Measurements from ENCODE around the gene SLC31A2.

The SLC31A2 gene

DNA sequence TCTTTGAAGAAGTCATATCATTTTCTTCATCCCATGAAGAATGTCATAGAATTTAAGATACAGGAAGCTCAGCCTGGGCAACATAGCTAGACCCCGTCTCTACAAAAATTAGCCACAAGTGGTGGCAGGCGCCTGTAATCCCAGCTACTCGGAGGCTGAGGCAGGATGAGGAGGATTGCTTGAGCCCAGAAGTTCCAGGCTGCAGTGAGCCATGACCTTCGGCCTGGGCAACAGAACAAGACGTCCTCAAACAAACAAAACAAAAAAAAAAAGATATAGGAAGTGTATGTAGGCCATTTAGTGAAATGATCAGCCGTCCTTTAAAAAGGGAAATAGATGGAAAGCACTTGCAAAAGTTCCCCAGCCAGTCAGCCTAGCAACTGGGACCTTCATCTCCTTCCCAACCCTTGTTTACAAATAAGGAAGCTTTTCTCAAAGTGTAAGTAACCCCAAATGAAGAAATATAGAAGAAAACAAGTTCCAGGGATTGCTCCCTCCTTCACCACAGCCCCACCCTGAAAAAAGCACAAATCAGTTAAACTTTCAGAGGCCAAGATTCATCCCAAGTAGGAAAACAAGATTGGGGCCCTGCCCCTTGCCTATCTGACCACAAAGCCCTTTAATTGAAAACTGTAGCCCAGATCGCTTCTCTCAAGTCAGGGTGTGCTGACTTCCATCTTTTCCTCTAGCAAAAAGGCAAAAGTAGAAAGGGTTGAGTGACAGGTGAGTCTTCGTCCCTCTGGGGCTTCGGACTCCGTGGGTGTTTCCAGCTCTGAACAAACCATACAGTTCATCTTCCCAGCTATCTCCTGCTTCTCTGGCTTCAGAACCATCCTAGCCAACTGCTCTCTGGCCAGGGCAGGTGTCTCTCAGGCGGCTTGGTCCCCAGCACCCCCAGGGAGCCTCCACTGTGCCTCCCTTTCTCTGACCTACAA, 1.2 kb downstream of the SLC31A2 start:
- DNase-seq (ENCODE audit: low spot score) = no peak

- DNase-seq (ENCODE audit: low spot score) = no peak
Measured at GRCh38 chr9:113152699-113153098, 1.9 kb downstream of the SLC31A2 start.

DNA sequence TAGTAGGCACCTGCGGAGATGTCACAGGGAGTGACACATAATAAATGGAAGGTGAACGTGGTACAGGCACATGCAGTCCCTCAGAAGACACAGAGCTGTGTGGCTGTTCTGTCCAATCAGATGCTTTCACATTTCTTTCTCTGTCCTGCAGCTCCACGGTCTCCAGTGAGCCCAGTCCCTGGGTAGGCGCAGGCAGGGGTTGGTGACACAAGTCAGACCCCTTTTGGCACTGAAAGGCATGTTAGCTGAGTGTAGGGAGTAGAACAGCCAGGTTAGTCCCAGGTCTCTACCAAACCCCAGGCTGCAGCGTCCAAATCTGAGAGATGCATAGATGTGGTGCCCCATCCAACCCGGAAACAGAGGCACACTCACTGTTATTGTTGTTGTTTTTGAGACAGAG, 2.8 kb downstream of the SLC31A2 start:
- no peak for DNase-seq (ENCODE audit: low spot score)

GRCh38 chr9:113154471-113154870, 3.7 kb downstream of the SLC31A2 start:
- DNase-seq (ENCODE audit: low spot score) = no peak

- DNase-seq (ENCODE audit: low spot score) = no peak
Measured at GRCh38 chr9:113154946-113155345, 4.1 kb downstream of the SLC31A2 start.

DNA sequence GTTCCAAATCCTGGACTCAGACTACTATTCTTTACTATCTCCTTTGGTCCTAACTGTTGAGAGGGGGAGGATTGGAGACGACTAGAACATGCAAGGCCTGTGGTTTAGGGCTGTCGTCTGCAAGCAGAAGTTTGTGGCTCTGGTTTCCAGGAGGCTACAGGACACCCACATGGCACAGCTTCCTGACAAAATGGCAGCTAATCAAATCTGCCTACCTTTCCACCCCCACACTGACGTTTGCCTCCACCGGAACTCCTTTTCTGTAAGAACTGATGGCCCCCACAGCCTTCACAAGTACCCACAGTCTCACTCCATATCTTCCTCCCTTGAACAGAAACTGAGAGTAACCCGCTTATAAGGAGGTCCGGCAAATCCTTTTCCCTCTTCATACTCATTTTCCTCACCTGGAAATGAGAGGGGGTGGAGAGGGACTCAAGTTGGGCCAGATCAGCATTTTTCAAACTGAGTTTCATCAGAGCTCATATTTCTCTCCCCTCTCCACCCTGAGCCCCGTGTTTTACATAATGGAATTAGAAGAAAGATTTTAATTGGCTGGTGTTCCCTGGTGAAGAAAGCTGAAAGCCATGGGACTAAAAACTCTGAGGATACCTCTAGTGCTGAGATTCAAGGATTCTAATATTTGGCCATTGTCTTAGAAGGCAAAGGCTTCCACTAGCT, 5.2 kb downstream of the SLC31A2 start:
- DNase-seq (ENCODE audit: low spot score) = no peak

- DNase-seq (ENCODE audit: low spot score) = no peak
Measured at GRCh38 chr9:113156880-113157279, 6.1 kb downstream of the SLC31A2 start.

- DNase-seq (ENCODE audit: low spot score) = no peak
Measured at GRCh38 chr9:113158446-113158845, 7.6 kb downstream of the SLC31A2 start.

GRCh38 chr9:113160571-113160970, 9.8 kb downstream of the SLC31A2 start:
- DNase-seq (ENCODE audit: low spot score) = no peak

DNA sequence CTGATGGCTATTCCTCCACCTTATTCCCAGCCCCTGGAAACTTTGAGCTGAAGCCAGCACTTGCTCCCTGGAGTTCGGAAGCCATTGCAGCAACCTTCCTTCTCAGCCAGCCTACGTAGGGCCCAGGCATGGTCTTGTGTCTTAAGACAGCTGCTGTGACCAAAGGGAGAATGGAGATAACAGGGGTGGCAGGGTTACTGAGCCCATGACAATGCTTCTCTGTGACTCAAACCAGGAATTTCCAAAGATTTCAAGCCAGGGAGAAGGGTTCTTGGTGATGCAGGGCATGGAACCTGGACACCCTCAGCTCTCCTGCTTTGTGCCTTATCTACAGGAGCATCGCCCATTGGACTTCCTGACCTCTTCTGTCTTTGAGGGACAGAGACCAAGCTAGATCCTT, 12.2 kb downstream of the SLC31A2 start:
- no peak for DNase-seq (ENCODE audit: low spot score)

GRCh38 chr9:113164536-113165300, 13.9 kb downstream of the SLC31A2 start:
- no peak for DNase-seq (ENCODE audit: low spot score)

DNA sequence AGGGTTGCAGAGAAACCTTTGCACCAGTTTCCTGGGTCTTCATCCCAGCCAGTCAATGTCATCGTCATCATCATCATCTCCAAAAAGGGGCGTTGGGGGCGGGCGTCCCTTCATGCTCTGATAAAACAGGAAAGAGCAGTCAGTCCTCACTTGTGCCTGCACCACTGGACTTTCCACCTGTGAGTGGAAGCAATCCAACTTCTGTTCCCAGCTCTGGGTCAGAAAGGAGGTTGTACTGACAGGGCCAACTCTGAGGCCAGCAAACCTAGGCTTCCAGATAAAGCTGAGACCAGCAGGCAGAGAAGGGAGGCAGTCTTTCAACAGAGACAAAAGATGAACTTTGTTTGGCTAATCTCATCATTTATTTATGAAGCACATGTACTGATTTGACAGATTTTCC, 15.2 kb downstream of the SLC31A2 start:
- no peak for DNase-seq (ENCODE audit: low spot score)

DNA sequence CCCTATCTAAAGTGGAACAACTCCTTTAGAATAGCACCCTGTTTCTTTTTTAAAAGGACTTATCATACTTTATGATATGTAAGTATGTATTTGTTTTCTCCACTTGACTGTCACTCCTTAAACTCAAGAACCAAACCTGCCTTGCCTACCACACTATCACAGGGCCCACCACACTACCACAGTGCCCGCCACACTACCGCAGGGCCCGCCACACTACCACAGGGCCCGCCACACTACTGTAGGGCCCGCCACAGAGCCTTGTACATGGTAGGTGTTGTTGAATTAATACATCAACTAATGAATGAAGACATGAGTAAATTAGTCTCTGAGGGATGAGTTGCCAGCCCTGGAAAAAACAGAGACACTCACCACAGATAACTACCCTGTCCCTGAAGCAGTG, 18.0 kb downstream of the SLC31A2 start:
- no peak for DNase-seq (ENCODE audit: low spot score)

GRCh38 chr9:113173341-113173740, 22.5 kb downstream of the SLC31A2 start:
- DNase-seq (ENCODE audit: low spot score) = no peak

- no peak for DNase-seq (ENCODE audit: low spot score)
Measured at GRCh38 chr9:113176803-113177202, 26.0 kb downstream of the SLC31A2 start.

DNA sequence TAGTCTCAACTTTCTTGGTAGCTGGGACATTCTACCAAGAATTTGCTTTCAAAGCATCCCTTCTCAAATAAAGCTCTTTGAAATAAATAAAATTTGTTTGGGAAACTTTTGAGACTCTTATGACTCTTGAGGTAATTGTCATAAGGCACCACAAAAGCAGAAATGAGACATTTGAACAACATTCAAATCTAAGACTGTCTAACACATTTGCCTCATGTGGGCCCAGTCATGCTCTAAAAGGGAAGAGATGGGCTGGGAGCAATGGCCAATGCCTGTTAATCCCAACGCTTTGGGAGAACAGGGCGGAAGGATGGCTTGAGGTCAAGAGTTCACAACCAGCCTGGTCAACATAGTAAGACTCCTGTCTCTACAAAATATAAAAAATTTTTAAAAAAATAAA, 26.4 kb downstream of the SLC31A2 start:
- no peak for DNase-seq (ENCODE audit: low spot score)

DNA sequence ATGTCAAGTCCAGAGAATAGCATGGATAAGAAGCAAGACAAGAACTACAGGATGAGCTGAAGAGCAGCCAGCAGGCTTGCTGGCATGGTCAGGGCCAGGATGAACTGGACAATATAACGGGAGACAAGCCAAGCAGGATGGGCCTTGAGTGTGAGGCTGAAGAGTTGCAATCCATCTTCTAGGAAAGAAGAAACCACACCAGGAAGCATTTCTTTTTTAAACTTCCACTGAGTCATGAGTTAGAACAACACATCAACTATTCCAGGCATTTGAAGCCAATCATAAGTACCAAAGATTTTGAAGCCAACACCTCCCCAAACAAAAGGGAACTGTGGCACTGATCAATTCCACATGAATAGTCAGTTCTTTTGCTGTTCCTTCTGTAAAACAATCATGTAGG, 27.3 kb downstream of the SLC31A2 start:
- DNase-seq (ENCODE audit: low spot score) = no peak

DNA sequence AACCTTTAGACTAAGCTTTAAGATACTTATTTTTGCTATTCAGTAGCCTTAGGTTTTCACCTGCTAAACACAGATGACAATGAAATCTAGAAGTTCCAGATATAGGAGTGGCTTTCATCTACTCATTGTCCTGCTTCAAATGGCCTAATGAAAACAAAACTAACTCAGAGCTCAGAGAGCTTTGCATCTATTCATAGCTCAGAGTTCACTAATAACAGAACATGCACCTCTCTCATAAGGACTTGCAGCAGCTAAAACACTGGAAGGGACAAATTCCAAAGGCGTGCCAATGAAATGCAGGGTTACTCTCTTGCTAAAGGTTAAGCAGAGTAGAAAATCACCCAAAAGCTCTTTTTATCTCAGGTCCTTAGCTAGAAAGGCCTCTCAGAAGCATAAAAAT, 29.0 kb downstream of the SLC31A2 start:
- no peak for DNase-seq (ENCODE audit: low spot score)

GRCh38 chr9:113181165-113181564, 30.4 kb downstream of the SLC31A2 start:
- no peak for DNase-seq (ENCODE audit: low spot score)

DNA sequence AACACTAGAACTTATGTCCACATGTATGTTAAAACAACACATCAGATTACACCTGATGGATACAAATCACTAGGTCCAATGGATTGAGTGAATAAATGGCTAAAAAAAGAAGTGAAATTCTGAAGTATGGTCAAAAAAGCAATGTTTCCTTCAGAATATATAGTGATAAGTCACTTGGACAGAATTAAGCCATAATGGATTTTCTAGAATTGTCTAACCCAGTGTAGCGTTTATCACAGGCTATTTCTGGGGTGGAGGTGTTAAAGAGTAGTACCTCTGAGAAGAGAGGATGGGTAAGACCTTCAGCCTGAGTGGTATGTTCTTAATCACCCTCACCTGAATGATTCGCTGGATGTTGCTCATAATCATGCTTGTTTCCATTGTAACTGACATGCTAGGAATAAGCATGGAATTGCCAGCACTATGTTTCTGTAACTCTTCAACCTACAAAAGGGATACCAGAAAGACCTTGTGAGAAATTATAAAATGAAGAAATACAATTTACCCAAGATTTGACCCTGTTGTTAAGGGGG, 33.2 kb downstream of the SLC31A2 start:
- DNase-seq (ENCODE audit: low spot score) = no peak

DNA sequence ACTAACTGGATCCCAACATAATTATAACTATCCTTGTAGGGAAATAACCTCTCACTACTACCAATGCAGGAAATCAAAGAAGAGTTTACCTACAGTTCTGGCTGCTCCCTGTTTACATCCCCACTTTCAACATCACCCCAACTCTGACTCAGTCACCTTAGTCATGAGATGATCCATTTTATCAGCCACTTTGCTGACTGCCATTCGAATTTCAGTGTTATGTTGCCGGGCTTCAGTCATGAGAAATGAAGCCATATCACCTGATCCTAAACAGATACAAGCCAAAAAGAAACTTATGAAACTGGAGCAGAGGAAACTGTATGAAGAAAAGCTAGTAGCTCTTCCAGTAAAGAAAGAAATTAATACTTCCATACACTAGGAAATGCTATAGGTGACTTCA, 33.7 kb downstream of the SLC31A2 start:
- no peak for DNase-seq (ENCODE audit: low spot score)

- DNase-seq (ENCODE audit: low spot score) = no peak
Measured at GRCh38 chr9:113185271-113185670, 34.5 kb downstream of the SLC31A2 start.
